Osteocyte (in vitro differentiated cells): ENCODE results near the gene CD164. TPM values are rescaled to one million over a fixed set of nuclear protein-coding genes. Genes with fewer than 3 reads are reported as not detected.

Source experiments
- DNase-seq: peaks from one replicate; pipeline ENCODE4 v3.0.0; 2021; ENCODE audit warnings: mixed read lengths; ENCODE audit not compliant: unreplicated experiment; ENCODE audit errors: extremely low spot score
- H3K27ac Mint-ChIP-seq: one replicate; pipeline ENCODE4 v1.8.0; 2021; ENCODE audit warnings: mild to moderate bottlenecking, mixed read lengths; ENCODE audit not compliant: unreplicated experiment
- H3K27me3 Mint-ChIP-seq: one replicate; pipeline ENCODE4 v1.8.0; 2021; ENCODE audit warnings: mixed read lengths; ENCODE audit not compliant: unreplicated experiment
- H3K36me3 Mint-ChIP-seq: one replicate; pipeline ENCODE4 v1.8.0; 2021; ENCODE audit warnings: mixed read lengths; ENCODE audit not compliant: unreplicated experiment
- H3K4me1 Mint-ChIP-seq: one replicate; pipeline ENCODE4 v1.8.0; 2021; ENCODE audit warnings: mixed read lengths; ENCODE audit not compliant: unreplicated experiment
- H3K4me3 Mint-ChIP-seq: one replicate; pipeline ENCODE4 v1.8.0; 2021; ENCODE audit warnings: mild to moderate bottlenecking, moderate library complexity, mixed read lengths; ENCODE audit not compliant: unreplicated experiment
- H3K9me3 Mint-ChIP-seq: one replicate; pipeline ENCODE4 v1.8.0; 2021; ENCODE audit warnings: mixed read lengths; ENCODE audit not compliant: unreplicated experiment
- CTCF ChIP-seq: fragments of 200-600 bp; sonication (generic); IDR thresholded peaks from 2 replicates; pipeline ENCODE4 v1.5.0; 2021; ENCODE audit warnings: antibody characterized with exemption, mild to moderate bottlenecking, moderate library complexity
- total RNA-seq: library from RNA; stranded (reverse); gene quantifications from 2 replicates; pipeline ENCODE4 v1.2.1, GENCODE V29; 2021

The CD164 gene
- total RNA-seq, 1 donor from 2014 or later: 297 TPM

DNA sequence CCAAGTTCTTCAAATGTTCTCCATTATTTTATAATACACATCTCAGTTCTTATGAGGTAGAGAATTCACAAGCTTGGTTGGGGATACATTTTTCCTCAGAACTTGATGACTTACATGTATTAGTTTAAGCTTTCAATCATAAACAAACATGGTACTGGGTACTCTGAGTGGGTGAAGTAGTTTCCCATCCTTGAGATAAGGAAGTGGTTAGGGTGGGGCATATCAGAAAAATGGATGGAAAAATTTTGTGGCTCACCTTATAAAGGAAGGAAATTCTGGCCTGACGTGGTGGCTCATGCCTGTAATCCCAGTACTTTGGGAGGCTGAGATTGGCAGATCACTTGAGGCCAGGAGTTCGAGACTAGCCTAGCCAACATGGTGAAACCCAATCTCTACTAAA lies 52.0 kb downstream of the CD164 start:
- Mint-ChIP-seq H3K4me3 (no peak overlapping the region), H3K36me3 (no peaks in the 10 kb centered on the region), H3K4me1 (no peaks in the 10 kb centered on the region), H3K27ac (no peak overlapping the region), H3K27me3 (no peaks in the 10 kb centered on the region), H3K9me3 (no peaks in the 10 kb centered on the region)
- TF ChIP-seq CTCF: no peak
- no peak for DNase-seq

- no peak overlapping the region for H3K4me3 Mint-ChIP-seq
These were observed 53.6 kb downstream of the CD164 start for GRCh38 chr6:109328629-109329028.

DNA sequence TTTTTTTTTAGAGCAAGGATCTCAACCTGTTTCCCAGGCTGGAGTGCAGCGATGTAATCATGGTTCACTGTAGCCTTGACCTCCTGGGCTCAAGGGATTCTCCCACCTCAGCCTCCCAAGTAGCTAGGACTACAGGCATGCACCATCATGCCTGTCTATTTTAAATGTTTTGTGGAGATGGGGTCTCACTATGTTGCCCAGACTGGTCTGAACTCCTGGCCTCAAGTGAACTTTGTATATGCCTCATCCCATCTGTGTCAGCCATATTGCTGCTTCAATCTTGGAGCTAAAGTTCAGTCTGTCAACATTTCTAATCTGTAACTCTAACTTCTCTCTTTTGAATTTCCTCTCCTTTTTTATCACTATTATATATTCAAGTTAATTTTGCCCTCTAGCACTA lies 54.3 kb downstream of the CD164 start:
- no peak for TF ChIP-seq CTCF
- Mint-ChIP-seq H3K27ac (no peak overlapping the region), H3K36me3 (no peaks in the 10 kb centered on the region), H3K4me1 (no peaks in the 10 kb centered on the region), H3K27me3 (no peaks in the 10 kb centered on the region), H3K9me3 (no peaks in the 10 kb centered on the region), H3K4me3 (no peak overlapping the region)
- no peak for DNase-seq

More at GRCh38 chr6:109328629-109329028, 53.6 kb downstream of the CD164 start:
- H3K36me3 Mint-ChIP-seq: no peaks in the 10 kb centered on the region
- no peaks in the 10 kb centered on the region for H3K4me1 Mint-ChIP-seq
- H3K27ac Mint-ChIP-seq: no peak overlapping the region
- no peak for TF ChIP-seq CTCF
- H3K9me3 Mint-ChIP-seq: no peaks in the 10 kb centered on the region
- no peak for DNase-seq
- no peaks in the 10 kb centered on the region for H3K27me3 Mint-ChIP-seq

GRCh38 chr6:109327491-109327890 lies 54.8 kb downstream of the CD164 start:
- TF ChIP-seq CTCF: no peak
- Mint-ChIP-seq H3K36me3 (no peaks in the 10 kb centered on the region), H3K27ac (no peak overlapping the region), H3K4me1 (no peaks in the 10 kb centered on the region), H3K9me3 (no peaks in the 10 kb centered on the region), H3K27me3 (no peaks in the 10 kb centered on the region), H3K4me3 (no peak overlapping the region)
- no peak for DNase-seq

DNA sequence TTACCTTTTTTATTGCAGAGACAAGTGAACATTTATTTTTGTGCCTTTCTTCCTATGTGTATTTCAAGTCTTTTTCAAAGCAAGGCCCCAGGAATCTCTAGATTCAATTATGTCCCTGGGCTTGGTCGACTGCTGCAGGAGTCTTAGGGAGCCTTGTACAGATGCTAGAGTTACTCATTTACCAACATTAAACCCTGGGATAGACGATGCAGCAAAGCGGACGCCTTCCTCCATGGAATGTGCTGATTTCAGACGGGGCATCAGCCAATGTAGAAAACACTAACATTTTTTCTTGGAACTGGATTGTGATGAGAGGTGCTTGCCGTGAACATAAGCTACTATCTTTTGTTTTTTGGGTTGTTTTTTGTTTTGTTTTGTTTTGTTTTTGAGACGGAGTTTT lies 55.9 kb downstream of the CD164 start:
- no peak for TF ChIP-seq CTCF
- Mint-ChIP-seq H3K27me3 (no peaks in the 10 kb centered on the region), H3K4me1 (no peaks in the 10 kb centered on the region), H3K4me3 (no peak overlapping the region), H3K36me3 (no peaks in the 10 kb centered on the region), H3K9me3 (no peaks in the 10 kb centered on the region), H3K27ac (no peak overlapping the region)
- no peak for DNase-seq
